PFSK-1 (cell line): ENCODE measurements around the gene CLN5.

Experiments used
- FOXP2 ChIP-seq: optimal IDR thresholded peaks from 2 replicates; pipeline ENCODE3; 2011; ENCODE audit warnings: borderline replicate concordance, control low read depth, inconsistent platforms; ENCODE audit not compliant: insufficient read depth; ENCODE audit errors: extremely low read length, extremely low read depth
- POLR2AphosphoS5 ChIP-seq: IDR thresholded peaks from 2 replicates; pipeline ENCODE4 v1.6.1; 2012; ENCODE audit warnings: low read depth, mild to moderate bottlenecking, control low read depth, low read length, moderate library complexity
- SIN3A ChIP-seq: IDR thresholded peaks from 2 replicates; pipeline ENCODE4 v1.6.1; 2012; ENCODE audit warnings: mild to moderate bottlenecking, low read length, moderate library complexity, borderline replicate concordance; ENCODE audit not compliant: insufficient read depth
- TAF1 ChIP-seq: IDR thresholded peaks from 2 replicates; pipeline ENCODE4 v1.6.1; 2012; ENCODE audit warnings: low read length, control low read depth, borderline replicate concordance; ENCODE audit not compliant: insufficient read depth
- TF ChIP-seq, protein P1 (sequence below), 2 experiments: IDR thresholded peaks; 2 replicates each; pipeline versions ENCODE4 v1.6.1 to v1.8.0; 2011 to 2012; ENCODE audit warnings: low read depth in 2 of 2, low read length in 2 of 2, control low read depth in 1 of 2, inconsistent platforms in 1 of 2, mild to moderate bottlenecking in 1 of 2, moderate library complexity in 1 of 2; ENCODE audit not compliant: insufficient read depth in 1 of 2

Gene CLN5

GRCh38 chr13:77042566-77043177, 50.8 kb downstream of the CLN5 start:
- TF ChIP-seq SIN3A (no peak), FOXP2 (no peak), POLR2AphosphoS5 (no peak)

- TF ChIP-seq FOXP2 (no peak), SIN3A (no peak), TAF1 (no peak), POLR2AphosphoS5 (no peak)
- TF ChIP-seq, protein P1, sequence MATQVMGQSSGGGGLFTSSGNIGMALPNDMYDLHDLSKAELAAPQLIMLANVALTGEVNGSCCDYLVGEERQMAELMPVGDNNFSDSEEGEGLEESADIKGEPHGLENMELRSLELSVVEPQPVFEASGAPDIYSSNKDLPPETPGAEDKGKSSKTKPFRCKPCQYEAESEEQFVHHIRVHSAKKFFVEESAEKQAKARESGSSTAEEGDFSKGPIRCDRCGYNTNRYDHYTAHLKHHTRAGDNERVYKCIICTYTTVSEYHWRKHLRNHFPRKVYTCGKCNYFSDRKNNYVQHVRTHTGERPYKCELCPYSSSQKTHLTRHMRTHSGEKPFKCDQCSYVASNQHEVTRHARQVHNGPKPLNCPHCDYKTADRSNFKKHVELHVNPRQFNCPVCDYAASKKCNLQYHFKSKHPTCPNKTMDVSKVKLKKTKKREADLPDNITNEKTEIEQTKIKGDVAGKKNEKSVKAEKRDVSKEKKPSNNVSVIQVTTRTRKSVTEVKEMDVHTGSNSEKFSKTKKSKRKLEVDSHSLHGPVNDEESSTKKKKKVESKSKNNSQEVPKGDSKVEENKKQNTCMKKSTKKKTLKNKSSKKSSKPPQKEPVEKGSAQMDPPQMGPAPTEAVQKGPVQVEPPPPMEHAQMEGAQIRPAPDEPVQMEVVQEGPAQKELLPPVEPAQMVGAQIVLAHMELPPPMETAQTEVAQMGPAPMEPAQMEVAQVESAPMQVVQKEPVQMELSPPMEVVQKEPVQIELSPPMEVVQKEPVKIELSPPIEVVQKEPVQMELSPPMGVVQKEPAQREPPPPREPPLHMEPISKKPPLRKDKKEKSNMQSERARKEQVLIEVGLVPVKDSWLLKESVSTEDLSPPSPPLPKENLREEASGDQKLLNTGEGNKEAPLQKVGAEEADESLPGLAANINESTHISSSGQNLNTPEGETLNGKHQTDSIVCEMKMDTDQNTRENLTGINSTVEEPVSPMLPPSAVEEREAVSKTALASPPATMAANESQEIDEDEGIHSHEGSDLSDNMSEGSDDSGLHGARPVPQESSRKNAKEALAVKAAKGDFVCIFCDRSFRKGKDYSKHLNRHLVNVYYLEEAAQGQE (IDR thresholded peaks at IDR 0.05; ENCODE audit: insufficient read depth in 1 of 2, low read depth in 2 of 2, low read length in 2 of 2), result no peak
Observed at GRCh38 chr13:77047649-77048343, 55.9 kb downstream of the CLN5 start.

DNA sequence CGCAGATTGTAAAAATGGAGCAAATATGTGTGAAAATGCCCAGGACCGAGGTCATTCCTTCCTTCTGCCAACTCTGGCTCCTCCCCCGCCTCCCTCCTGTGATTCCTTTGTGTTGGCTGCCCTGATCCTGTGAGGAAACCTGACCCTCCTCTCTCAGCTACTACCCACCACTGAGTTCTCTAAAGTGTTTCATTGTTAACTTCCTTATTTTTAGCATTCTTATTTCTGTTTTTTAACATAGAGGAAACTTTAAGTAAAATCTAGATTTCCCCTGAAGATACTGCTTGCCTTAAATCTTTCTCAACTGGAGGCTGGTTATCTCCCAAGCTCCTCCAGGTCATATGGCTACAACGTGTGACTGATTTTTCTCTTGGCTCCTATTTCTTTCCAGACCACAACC, 56.8 kb downstream of the CLN5 start:
- TF ChIP-seq FOXP2 (no peak), TAF1 (no peak), POLR2AphosphoS5 (no peak), SIN3A (no peak)
- TF ChIP-seq, protein P1 (IDR thresholded peaks at IDR 0.05; ENCODE audit: insufficient read depth in 1 of 2, low read depth in 2 of 2, low read length in 2 of 2), result no peak

DNA sequence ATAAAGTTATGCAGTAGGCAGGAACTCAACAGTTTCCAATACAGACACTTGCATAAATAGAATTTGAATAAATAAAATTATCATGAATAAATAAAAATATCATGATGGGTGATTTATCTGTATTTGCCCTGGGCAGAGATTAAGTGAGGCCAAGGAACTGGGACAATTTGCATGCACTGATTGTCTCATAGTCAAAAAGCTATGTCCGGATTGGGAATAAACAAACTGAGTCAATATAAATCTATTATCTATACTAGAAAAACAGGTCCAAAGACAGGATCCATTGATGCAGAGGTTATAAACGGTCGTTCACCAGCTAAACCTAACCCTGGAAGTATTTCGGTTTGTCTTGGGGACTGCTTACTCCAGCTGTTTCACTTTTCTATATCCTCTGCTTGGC, 61.3 kb downstream of the CLN5 start:
- TF ChIP-seq, protein P1 (IDR thresholded peaks at IDR 0.05; ENCODE audit: insufficient read depth in 1 of 2, low read depth in 2 of 2, low read length in 2 of 2), result no peak
- TF ChIP-seq POLR2AphosphoS5, result no peak
- no peak for TF ChIP-seq SIN3A
- TF ChIP-seq FOXP2, result no peak
- TF ChIP-seq TAF1, result no peak
